PFSK-1 (cell line): ENCODE data around the gene NAB1.

ENCODE experiments used
- FOXP2 ChIP-seq: optimal IDR thresholded peaks from 2 replicates; pipeline ENCODE3; 2011; ENCODE audit warnings: borderline replicate concordance, control low read depth, inconsistent platforms; ENCODE audit not compliant: insufficient read depth; ENCODE audit errors: extremely low read length, extremely low read depth
- POLR2AphosphoS5 ChIP-seq: IDR thresholded peaks from 2 replicates; pipeline ENCODE4 v1.6.1; 2012; ENCODE audit warnings: low read depth, mild to moderate bottlenecking, control low read depth, low read length, moderate library complexity
- TAF1 ChIP-seq: IDR thresholded peaks from 2 replicates; pipeline ENCODE4 v1.6.1; 2012; ENCODE audit warnings: low read length, control low read depth, borderline replicate concordance; ENCODE audit not compliant: insufficient read depth
- TF ChIP-seq, protein P1 (sequence below), 2 experiments: IDR thresholded peaks; 2 replicates each; pipeline versions ENCODE4 v1.6.1 to v1.8.0; 2011 to 2012; ENCODE audit warnings: low read depth in 2 of 2, low read length in 2 of 2, control low read depth in 1 of 2, inconsistent platforms in 1 of 2, mild to moderate bottlenecking in 1 of 2, moderate library complexity in 1 of 2; ENCODE audit not compliant: insufficient read depth in 1 of 2

DNA sequence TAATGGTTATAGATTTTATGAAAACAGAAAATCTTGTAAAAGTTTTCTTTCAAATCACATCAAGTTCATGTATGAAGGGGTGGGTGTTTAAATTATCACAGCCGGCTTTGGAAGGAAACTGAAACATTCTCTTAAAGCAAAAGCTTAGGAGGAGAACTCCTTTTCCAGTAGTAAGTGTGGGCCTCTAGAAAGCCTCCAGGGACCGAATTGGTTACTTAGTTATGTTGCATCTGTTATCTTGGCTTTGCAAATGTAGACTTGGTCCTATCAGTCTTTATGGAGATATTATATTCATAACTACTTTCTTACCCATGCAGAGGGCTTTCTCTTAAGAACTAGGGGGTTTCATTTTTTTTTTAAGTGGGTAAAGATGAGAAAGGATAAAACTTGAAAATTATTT is 7.4 kb downstream of the NAB1 start:
- TF ChIP-seq, protein P1, sequence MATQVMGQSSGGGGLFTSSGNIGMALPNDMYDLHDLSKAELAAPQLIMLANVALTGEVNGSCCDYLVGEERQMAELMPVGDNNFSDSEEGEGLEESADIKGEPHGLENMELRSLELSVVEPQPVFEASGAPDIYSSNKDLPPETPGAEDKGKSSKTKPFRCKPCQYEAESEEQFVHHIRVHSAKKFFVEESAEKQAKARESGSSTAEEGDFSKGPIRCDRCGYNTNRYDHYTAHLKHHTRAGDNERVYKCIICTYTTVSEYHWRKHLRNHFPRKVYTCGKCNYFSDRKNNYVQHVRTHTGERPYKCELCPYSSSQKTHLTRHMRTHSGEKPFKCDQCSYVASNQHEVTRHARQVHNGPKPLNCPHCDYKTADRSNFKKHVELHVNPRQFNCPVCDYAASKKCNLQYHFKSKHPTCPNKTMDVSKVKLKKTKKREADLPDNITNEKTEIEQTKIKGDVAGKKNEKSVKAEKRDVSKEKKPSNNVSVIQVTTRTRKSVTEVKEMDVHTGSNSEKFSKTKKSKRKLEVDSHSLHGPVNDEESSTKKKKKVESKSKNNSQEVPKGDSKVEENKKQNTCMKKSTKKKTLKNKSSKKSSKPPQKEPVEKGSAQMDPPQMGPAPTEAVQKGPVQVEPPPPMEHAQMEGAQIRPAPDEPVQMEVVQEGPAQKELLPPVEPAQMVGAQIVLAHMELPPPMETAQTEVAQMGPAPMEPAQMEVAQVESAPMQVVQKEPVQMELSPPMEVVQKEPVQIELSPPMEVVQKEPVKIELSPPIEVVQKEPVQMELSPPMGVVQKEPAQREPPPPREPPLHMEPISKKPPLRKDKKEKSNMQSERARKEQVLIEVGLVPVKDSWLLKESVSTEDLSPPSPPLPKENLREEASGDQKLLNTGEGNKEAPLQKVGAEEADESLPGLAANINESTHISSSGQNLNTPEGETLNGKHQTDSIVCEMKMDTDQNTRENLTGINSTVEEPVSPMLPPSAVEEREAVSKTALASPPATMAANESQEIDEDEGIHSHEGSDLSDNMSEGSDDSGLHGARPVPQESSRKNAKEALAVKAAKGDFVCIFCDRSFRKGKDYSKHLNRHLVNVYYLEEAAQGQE (IDR thresholded peaks at IDR 0.05; ENCODE audit: insufficient read depth in 1 of 2, low read depth in 2 of 2, low read length in 2 of 2), result no peak
- TF ChIP-seq POLR2AphosphoS5, result no peak
- no peak for TF ChIP-seq TAF1
- TF ChIP-seq FOXP2, result no peak
